IMR-90 (cell line): ENCODE data around the gene ASB1. TPM values are rescaled to one million over a fixed set of nuclear protein-coding genes. Genes with fewer than 3 reads are reported as not detected.

Experiments used
- ATAC-seq: fragments of 200-7000 bp; cut with Tn5 transposase; 2 replicates; pipeline ENCODE4 v1.9.1; 2020; ENCODE audit warnings: low read depth, mild to moderate bottlenecking, moderate library complexity
- BruUV-seq: library from RNA; stranded (reverse); fragments of 400-500 nt; replicated peaks from 2 replicates; lab custom pipeline; 2021; lab: Mats Ljungman, UMichigan
- CTCF ChIA-PET: fragments of 300-600 bp; formaldehyde crosslinking; extraction: SDS; loops from one replicate; lab custom pipeline; 2021; ENCODE audit warnings: antibody characterized with exemption; lab: Yijun Ruan, JAX
- POLR2A ChIA-PET: fragments of 300-600 bp; sonication (Branson Sonifier 250); formaldehyde crosslinking; loops from one replicate; lab custom pipeline; 2022; ENCODE audit warnings: antibody characterized with exemption; ENCODE audit not compliant: unreplicated experiment; lab: Charles Lee
- DNase-seq: peaks from one replicate; pipeline ENCODE4 v3.0.0; 2013
- H2AFZ ChIP-seq: replicated peaks from 2 replicates; pipeline ENCODE3; 2013; ENCODE audit warnings: low read length, mild to moderate bottlenecking; ENCODE audit not compliant: poor library complexity
- H2AK5ac ChIP-seq: 2 replicates; pipeline ENCODE4 v1.6.1; 2013; ENCODE audit warnings: low read depth, low read length, inconsistent platforms
- H2AK9ac ChIP-seq: replicated peaks from 2 replicates; pipeline ENCODE3; 2013; ENCODE audit warnings: mild to moderate bottlenecking, low read depth, low read length, moderate library complexity; ENCODE audit not compliant: poor library complexity
- H2BK120ac ChIP-seq: 2 replicates; pipeline ENCODE4 v1.6.1; 2013; ENCODE audit warnings: low read depth, low read length, inconsistent platforms
- H2BK15ac ChIP-seq: 3 replicates; pipeline ENCODE4 v1.6.1; 2013; ENCODE audit warnings: low read depth, low read length, inconsistent platforms
- H2BK20ac ChIP-seq: 2 replicates; pipeline ENCODE4 v1.6.1; 2013; ENCODE audit warnings: low read depth, mild to moderate bottlenecking, inconsistent platforms, low read length, moderate library complexity
- H2BK5ac ChIP-seq: 2 replicates; pipeline ENCODE4 v1.6.1; 2013; ENCODE audit warnings: mild to moderate bottlenecking, low read depth, low read length, inconsistent platforms; ENCODE audit not compliant: poor library complexity, severe bottlenecking
- H3K14ac ChIP-seq: replicated peaks from 2 replicates; pipeline ENCODE4 v1.6.1; 2013; ENCODE audit warnings: low read depth, low read length, inconsistent platforms
- H3K18ac ChIP-seq: 2 replicates; pipeline ENCODE4 v1.6.1; 2013; ENCODE audit warnings: low read depth, low read length, control low read depth
- H3K23ac ChIP-seq: 2 replicates; pipeline ENCODE4 v1.6.1; 2013; ENCODE audit warnings: low read depth, low read length, inconsistent platforms
- H3K27ac ChIP-seq: 2 replicates; pipeline ENCODE4 v1.5.1; 2013; ENCODE audit warnings: mild to moderate bottlenecking, control low read depth, low read length; ENCODE audit not compliant: insufficient read depth
- H3K27me3 ChIP-seq: 2 replicates; pipeline ENCODE4 v1.6.1; 2013; ENCODE audit warnings: low read length; ENCODE audit not compliant: control insufficient read depth, insufficient read depth
- H3K36me3 ChIP-seq: 2 replicates; pipeline ENCODE4 v1.6.1; 2013; ENCODE audit warnings: low read length, mixed read lengths; ENCODE audit not compliant: control insufficient read depth, insufficient read depth
- H3K4ac ChIP-seq: 2 replicates; pipeline ENCODE4 v1.6.1; 2013; ENCODE audit warnings: low read depth, low read length, inconsistent platforms
- H3K4me1 ChIP-seq: 2 replicates; pipeline ENCODE4 v1.6.1; 2013; ENCODE audit warnings: low read length, mixed read lengths; ENCODE audit not compliant: control insufficient read depth, insufficient read depth
- H3K4me2 ChIP-seq: 2 replicates; pipeline ENCODE4 v1.6.1; 2013; ENCODE audit warnings: low read depth, mild to moderate bottlenecking, control low read depth, low read length, moderate library complexity
- H3K4me3 ChIP-seq: 2 replicates; pipeline ENCODE4 v1.5.1; 2013; ENCODE audit warnings: low read depth, mild to moderate bottlenecking, control low read depth, low read length, moderate library complexity; ENCODE audit not compliant: insufficient read depth
- H3K56ac ChIP-seq: 2 replicates; pipeline ENCODE4 v1.6.1; 2013; ENCODE audit warnings: low read length, inconsistent platforms; ENCODE audit not compliant: insufficient read depth; ENCODE audit errors: extremely low read depth
- H3K79me1 ChIP-seq, 2 experiments: 2 replicates each; pipeline ENCODE4 v1.6.1; 2013; ENCODE audit warnings: low read length in 2 of 2, inconsistent platforms in 1 of 2, low read depth in 1 of 2
- H3K9ac ChIP-seq: 2 replicates; pipeline ENCODE4 v1.6.1; 2013; ENCODE audit warnings: low read depth, low read length, control low read depth
- H3K9me1 ChIP-seq: 2 replicates; pipeline ENCODE4 v1.6.1; 2013; ENCODE audit warnings: low read length, inconsistent platforms; ENCODE audit not compliant: insufficient read depth
- H3K9me3 ChIP-seq: 2 replicates; pipeline ENCODE4 v1.6.1; 2013; ENCODE audit warnings: low read length; ENCODE audit not compliant: control insufficient read depth, insufficient read depth
- H4K20me1 ChIP-seq: 2 replicates; pipeline ENCODE4 v1.6.1; 2013; ENCODE audit warnings: low read length, inconsistent platforms; ENCODE audit not compliant: insufficient read depth
- H4K5ac ChIP-seq: 2 replicates; pipeline ENCODE4 v1.6.1; 2013; ENCODE audit warnings: mild to moderate bottlenecking, low read depth, low read length, control low read depth
- H4K8ac ChIP-seq, 2 experiments: 2 replicates each; pipeline ENCODE4 v1.6.1; 2013; ENCODE audit warnings: low read depth in 2 of 2, low read length in 2 of 2, control low read depth in 1 of 2, inconsistent platforms in 1 of 2
- H4K91ac ChIP-seq: 2 replicates; pipeline ENCODE4 v1.6.1; 2013; ENCODE audit warnings: low read depth, low read length, inconsistent platforms; ENCODE audit not compliant: insufficient read depth
- BHLHE40 ChIP-seq: fragments of 150-350 bp; IDR thresholded peaks from 2 replicates; pipeline ENCODE4 v1.6.1; 2016; ENCODE audit warnings: mild to moderate bottlenecking, low read depth, low read length
- CEBPB ChIP-seq: IDR thresholded peaks from 2 replicates; pipeline ENCODE4 v1.6.1; 2012; ENCODE audit warnings: low read depth, low read length, improper control_type of control experiment
- CHD1 ChIP-seq: IDR thresholded peaks from 2 replicates; pipeline ENCODE4 v1.6.1; 2012; ENCODE audit warnings: low read depth, low read length, improper control_type of control experiment
- CTCF ChIP-seq: conservative IDR thresholded peaks from 2 replicates; pipeline ENCODE4 v1.5.1; 2012; ENCODE audit warnings: mild to moderate bottlenecking, low read depth, low read length, improper control_type of control experiment
- ELK1 ChIP-seq: fragments of 150-350 bp; IDR thresholded peaks from 2 replicates; pipeline ENCODE4 v1.6.1; 2016; ENCODE audit warnings: low read depth, mild to moderate bottlenecking, low read length, moderate library complexity, borderline replicate concordance
- MAFK ChIP-seq: IDR thresholded peaks from 2 replicates; pipeline ENCODE4 v1.6.1; 2012; ENCODE audit warnings: low read depth, low read length, improper control_type of control experiment
- MAZ ChIP-seq: IDR thresholded peaks from 2 replicates; pipeline ENCODE4 v1.6.1; 2012; ENCODE audit warnings: low read depth, mild to moderate bottlenecking, low read length, improper control_type of control experiment, moderate library complexity, borderline replicate concordance
- MXI1 ChIP-seq: IDR thresholded peaks from 2 replicates; pipeline ENCODE4 v1.6.1; 2012; ENCODE audit warnings: low read depth, mild to moderate bottlenecking, low read length, moderate library complexity, borderline replicate concordance
- NFE2L2 ChIP-seq: fragments of 150-350 bp; IDR thresholded peaks from 2 replicates; pipeline ENCODE4 v1.6.1; 2016; ENCODE audit warnings: low read depth, mild to moderate bottlenecking, low read length
- POLR2A ChIP-seq: IDR thresholded peaks from 2 replicates; pipeline ENCODE4 v1.6.1; 2012; ENCODE audit warnings: mild to moderate bottlenecking, low read depth, low read length
- RAD21 ChIP-seq: IDR thresholded peaks from 2 replicates; pipeline ENCODE4 v1.6.1; 2012; ENCODE audit warnings: low read length, improper control_type of control experiment
- RFX5 ChIP-seq: IDR thresholded peaks from 2 replicates; pipeline ENCODE4 v1.8.0; 2012; ENCODE audit warnings: low read depth, mild to moderate bottlenecking, low read length, moderate library complexity
- SMC3 ChIP-seq: fragments of 150-350 bp; IDR thresholded peaks from 2 replicates; pipeline ENCODE4 v1.6.1; 2016; ENCODE audit warnings: low read depth, mild to moderate bottlenecking, antibody characterized with exemption, low read length, moderate library complexity
- USF2 ChIP-seq: fragments of 150-350 bp; IDR thresholded peaks from 2 replicates; pipeline ENCODE4 v1.6.1; 2017; ENCODE audit warnings: mild to moderate bottlenecking, antibody characterized with exemption, low read length, low read depth
- WGBS, 2 experiments: methylation state at CpG; one replicate each; pipeline versions ENCODE4 v1.1.5 to v1.1.7; 2013; ENCODE audit warnings: missing lambda C conversion rate in 2 of 2; ENCODE audit not compliant: insufficient read length in 1 of 2; ENCODE audit errors: extremely low coverage in 2 of 2; 5-methylcytosine and 5-hydroxymethylcytosine counted together
- dilution Hi-C: fragments of 300-500 bp; cut with HindIII; formaldehyde crosslinking; loops from one replicate; pipeline ENCODE4 v1.14.3; 2018; ENCODE audit warnings: low sequenced_read_pairs; ENCODE audit not compliant: unreplicated experiment
- in situ Hi-C: fragments of 300-500 bp; cut with MboI; formaldehyde crosslinking; loops from 3 replicates; pipeline ENCODE4 v1.14.3; 2019; ENCODE audit warnings: low sequenced_read_pairs, inconsistent platforms, mixed read lengths
- intact Hi-C: fragments of 100-400 bp; cut with micrococcal nuclease; formaldehyde crosslinking; loops from 2 replicates; pipeline ENCODE4 v1.10.0; 2022
- polyA plus RNA-seq, 3 experiments: library from polyadenylated mRNA; depleted of rRNA; stranded (reverse); fragments of >200 nt; gene quantifications; 2 replicates each; pipeline ENCODE4 v1.2.3, GENCODE V29; 2012; ENCODE audit warnings: low replicate concordance in 1 of 3
- total RNA-seq: library from RNA; depleted of rRNA; stranded (reverse); fragments of >200 nt; gene quantifications from 2 replicates; pipeline ENCODE4 v1.2.3, GENCODE V29; 2012

ASB1 gene
- total and polyA plus RNA-seq, 2 of the 4 experiments (the other 2 are of a cell fraction) = 23.5 to 37.3 TPM

- ChIA-PET CTCF (interaction anchor here (1.2 kb wide), 1 partner anchor 87 kb away, joined by 5 read pairs; no protein-coding TSS in a partner anchor), POLR2A (no interaction called here)
- Histone ChIP-seq H4K91ac (no peak overlapping the region), H4K20me1 (no peaks in the 10 kb centered on the region), H3K9ac (no peak overlapping the region), H3K4me2 (no peak overlapping the region), H3K9me3 (peaks cover 15% of the 10 kb centered on the region), H3K36me3 (peaks cover 4% of the 10 kb centered on the region), H3K9me1 (no peaks in the 10 kb centered on the region; the same call in 1 of the 2 replicates), H3K56ac (no peak overlapping the region), H3K4me3 (no peak overlapping the region), H3K18ac (no peak overlapping the region), H4K5ac (no peak overlapping the region), H2BK5ac (no peak overlapping the region), H3K23ac (no peak overlapping the region), H4K8ac (no peak overlapping the region), H3K27me3 (no peaks in the 10 kb centered on the region), H3K79me1 (peaks cover 0 to 5% of the 10 kb centered on the region in 2 experiments; a peak in 1 of 4 replicates), H3K27ac (no peak overlapping the region), H2AFZ (no peak overlapping the region), H2BK20ac (no peak overlapping the region), H2AK9ac (no peak overlapping the region), H2BK120ac (no peak overlapping the region), H3K4me1 (peaks cover 7% of the 10 kb centered on the region), H2AK5ac (no peak overlapping the region), H2BK15ac (no peak overlapping the region), H3K14ac (0 out of 2 replicates have a peak overlapping the region, but pooled peaks have one; percentile 12), H3K4ac (no peak overlapping the region)
- WGBS, 2 experiments = 100% methylated on average over 1 of the region's 10 CpGs; no CpG with 5 or more reads in 1 of the 2 experiments
- no TSS peak for BruUV-seq
- DNase-seq = peak; percentile 28
- ATAC-seq = 0 out of 2 replicates have a peak, but pooled peaks have one; percentile 28
- in situ Hi-C loops = no loop called here
- dilution Hi-C loops = no loop called here
- intact Hi-C loops = no loop called here
- TF ChIP-seq POLR2A (no peak), ELK1 (no peak), CEBPB (no peak), RAD21 (no peak), MXI1 (no peak), MAFK (no peak), RFX5 (no peak), SMC3 (no peak), CTCF (no peak), BHLHE40 (no peak), NFE2L2 (no peak), CHD1 (no peak), MAZ (no peak), USF2 (no peak)
These were observed 30.5 kb downstream of the ASB1 start for GRCh38 chr2:238456970-238457926.
